GM18858 (cell line): Measurements from ENCODE around the gene GBP6.
"Not testable (repeated sequence)": the region's sequence is repeated elsewhere in the genome, so short reads cannot be mapped to it uniquely, and the experiment has no call there.

Source experiments
- ATAC-seq: cut with Tn5 transposase; IDR thresholded peaks from one replicate; pipeline ENCODE4 v1.9.1; 2021; ENCODE audit not compliant: unreplicated experiment

Gene GBP6

GRCh38 chr1:89363638-89364536, at the start of gene GBP6:
GBP6 (plus strand) TSS chr1:89364059; CDS start chr1:89368552, 4,493 bp downstream.
- ATAC-seq: peak; percentile 14

- ATAC-seq: no peak
These were observed 41.5 kb upstream of the GBP6 start for GRCh38 chr1:89322402-89322801.

- no peak for ATAC-seq
These were observed 32.0 kb upstream of the GBP6 start for GRCh38 chr1:89331890-89332289.

GRCh38 chr1:89332461-89332860, 31.4 kb upstream of the GBP6 start:
- ATAC-seq: no peak

GRCh38 chr1:89335486-89335885, 28.4 kb upstream of the GBP6 start:
- no peak for ATAC-seq

GRCh38 chr1:89337903-89338302, 26.0 kb upstream of the GBP6 start:
- no peak for ATAC-seq

- ATAC-seq: no peak
These were observed 24.8 kb upstream of the GBP6 start for GRCh38 chr1:89339039-89339438.

GRCh38 chr1:89345479-89345878, 18.4 kb upstream of the GBP6 start:
- ATAC-seq: not testable (repeated sequence)

GRCh38 chr1:89347296-89347695, 16.6 kb upstream of the GBP6 start:
- ATAC-seq: no peak

GRCh38 chr1:89350298-89350697, 13.6 kb upstream of the GBP6 start:
- ATAC-seq: no peak

GRCh38 chr1:89351597-89352311, 12.1 kb upstream of the GBP6 start:
- no peak for ATAC-seq

- ATAC-seq: no peak
These were observed 11.4 kb upstream of the GBP6 start for GRCh38 chr1:89352421-89352820.

- ATAC-seq: no peak
These were observed 9.7 kb upstream of the GBP6 start for GRCh38 chr1:89354205-89354604.

- ATAC-seq: no peak
These were observed 8.8 kb upstream of the GBP6 start for GRCh38 chr1:89355056-89355455.

GRCh38 chr1:89356658-89357400, 7.0 kb upstream of the GBP6 start:
- ATAC-seq: no peak

- ATAC-seq: peak; percentile 39
These were observed 5.5 kb upstream of the GBP6 start for GRCh38 chr1:89358287-89358893.

GRCh38 chr1:89360716-89361115, 3.1 kb upstream of the GBP6 start:
- no peak for ATAC-seq

GRCh38 chr1:89361681-89362080, 2.2 kb upstream of the GBP6 start:
- ATAC-seq: no peak

- peak; percentile 93 for ATAC-seq
These were observed 663 bp upstream of the GBP6 start for GRCh38 chr1:89363196-89363595.

- no peak for ATAC-seq
These were observed 1.2 kb downstream of the GBP6 start for GRCh38 chr1:89364954-89365550.

- no peak for ATAC-seq
These were observed 3.4 kb downstream of the GBP6 start for GRCh38 chr1:89367221-89367620.
